NT2/D1 (cell line): ENCODE results near the gene GAS5.

ENCODE experiments used
- YY1 ChIP-seq: IDR thresholded peaks from 2 replicates; pipeline ENCODE4 v1.6.1; 2011; ENCODE audit not compliant: insufficient read length, insufficient read depth
- ZNF274 ChIP-seq: IDR thresholded peaks from 2 replicates; pipeline ENCODE4 v1.6.1; 2011; ENCODE audit warnings: mild to moderate bottlenecking, low read depth, low read length

GRCh38 chr1:173867753-173868265 lies at the start of gene GAS5:
- TF ChIP-seq ZNF274 = no peak
- TF ChIP-seq YY1 = peak; percentile 60
